Measurements from ENCODE around the gene GPR173.

DNA sequence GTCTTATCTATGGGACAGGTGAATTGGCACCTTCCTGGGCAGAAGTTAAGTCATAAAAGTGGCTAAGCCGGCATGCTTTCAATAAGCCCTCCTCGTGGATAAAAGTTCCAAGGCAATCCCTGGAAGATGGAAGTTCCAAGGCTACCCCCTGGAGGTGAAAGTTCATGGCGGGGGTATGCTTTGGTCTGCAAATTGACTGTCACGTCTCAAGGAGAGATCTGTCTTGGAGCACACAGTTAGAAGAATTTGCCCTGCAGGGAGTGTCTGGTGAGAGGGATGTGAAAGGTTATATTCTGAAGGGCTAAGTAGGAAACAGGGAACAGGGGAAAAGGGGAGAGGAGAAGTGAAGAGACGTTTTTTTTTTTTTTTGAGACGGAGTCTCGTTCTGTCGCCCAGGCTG, 26.2 kb upstream of the GPR173 start:
- TF ChIP-seq, protein P1, sequence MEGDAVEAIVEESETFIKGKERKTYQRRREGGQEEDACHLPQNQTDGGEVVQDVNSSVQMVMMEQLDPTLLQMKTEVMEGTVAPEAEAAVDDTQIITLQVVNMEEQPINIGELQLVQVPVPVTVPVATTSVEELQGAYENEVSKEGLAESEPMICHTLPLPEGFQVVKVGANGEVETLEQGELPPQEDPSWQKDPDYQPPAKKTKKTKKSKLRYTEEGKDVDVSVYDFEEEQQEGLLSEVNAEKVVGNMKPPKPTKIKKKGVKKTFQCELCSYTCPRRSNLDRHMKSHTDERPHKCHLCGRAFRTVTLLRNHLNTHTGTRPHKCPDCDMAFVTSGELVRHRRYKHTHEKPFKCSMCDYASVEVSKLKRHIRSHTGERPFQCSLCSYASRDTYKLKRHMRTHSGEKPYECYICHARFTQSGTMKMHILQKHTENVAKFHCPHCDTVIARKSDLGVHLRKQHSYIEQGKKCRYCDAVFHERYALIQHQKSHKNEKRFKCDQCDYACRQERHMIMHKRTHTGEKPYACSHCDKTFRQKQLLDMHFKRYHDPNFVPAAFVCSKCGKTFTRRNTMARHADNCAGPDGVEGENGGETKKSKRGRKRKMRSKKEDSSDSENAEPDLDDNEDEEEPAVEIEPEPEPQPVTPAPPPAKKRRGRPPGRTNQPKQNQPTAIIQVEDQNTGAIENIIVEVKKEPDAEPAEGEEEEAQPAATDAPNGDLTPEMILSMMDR (conservative IDR thresholded peaks at IDR 0.05; ENCODE audit: low read length), result no peak
- TF ChIP-seq EZH2phosphoT487 (IDR thresholded peaks at IDR 0.05; ENCODE audit: borderline replicate concordance, low read depth, low read length), result no peak

All from OCI-LY7 (cell line).